Suprapubic skin (tissue), 3 donors: ENCODE data around the gene FER.

Source experiments
- CTCF ChIP-seq, 2 donors: fragments of 200-600 bp in 1 of 2; fragments of 450-650 bp in 1 of 2; sonication (generic) in 1 of 2; IDR thresholded peaks; one replicate each; pipeline ENCODE4 v1.5.1; 2016 to 2019; ENCODE audit warnings: antibody characterized with exemption in 2 of 2, mild to moderate bottlenecking in 1 of 2, moderate library complexity in 1 of 2
- POLR2A ChIP-seq, 2 donors: fragments of 450-650 bp; IDR thresholded peaks; one replicate each; pipeline ENCODE4 v1.6.1; 2017; ENCODE audit warnings: antibody characterized with exemption in 2 of 2, mild to moderate bottlenecking in 2 of 2, moderate library complexity in 2 of 2

GRCh38 chr5:109223531-109223930, 475.8 kb downstream of the FER start:
- TF ChIP-seq POLR2A (IDR thresholded peaks at IDR 0.05) (no peak), CTCF (IDR thresholded peaks at IDR 0.05) (no peak)
